NCI-H1048 (cell line): Measurements from ENCODE around the gene FBXL20.

Experiments used
- DNase-seq: peaks from one replicate; lab custom pipeline; 2025; lab: John Stamatoyannopoulos, UW

The FBXL20 gene

DNA sequence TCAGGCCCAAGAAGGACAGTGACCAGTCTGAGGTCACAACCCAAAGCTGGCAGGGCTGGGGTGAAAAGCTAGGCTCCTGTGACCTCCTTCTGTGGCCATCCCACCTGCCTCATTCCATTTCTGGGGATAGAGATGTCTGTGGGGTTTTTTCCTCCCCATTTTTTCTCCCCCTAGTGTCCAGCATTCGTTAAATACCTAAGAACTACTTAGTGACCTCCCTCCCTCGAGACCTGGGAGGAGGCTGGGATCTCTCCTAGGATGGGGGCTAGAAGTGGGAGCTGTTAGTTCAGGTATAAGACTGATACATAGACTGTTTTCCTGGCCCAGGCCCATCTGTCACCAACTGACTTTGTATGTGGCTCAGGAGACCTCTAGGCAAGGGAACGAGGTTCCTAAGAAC lies 155.2 kb downstream of the FBXL20 start:
- no peak for DNase-seq

DNA sequence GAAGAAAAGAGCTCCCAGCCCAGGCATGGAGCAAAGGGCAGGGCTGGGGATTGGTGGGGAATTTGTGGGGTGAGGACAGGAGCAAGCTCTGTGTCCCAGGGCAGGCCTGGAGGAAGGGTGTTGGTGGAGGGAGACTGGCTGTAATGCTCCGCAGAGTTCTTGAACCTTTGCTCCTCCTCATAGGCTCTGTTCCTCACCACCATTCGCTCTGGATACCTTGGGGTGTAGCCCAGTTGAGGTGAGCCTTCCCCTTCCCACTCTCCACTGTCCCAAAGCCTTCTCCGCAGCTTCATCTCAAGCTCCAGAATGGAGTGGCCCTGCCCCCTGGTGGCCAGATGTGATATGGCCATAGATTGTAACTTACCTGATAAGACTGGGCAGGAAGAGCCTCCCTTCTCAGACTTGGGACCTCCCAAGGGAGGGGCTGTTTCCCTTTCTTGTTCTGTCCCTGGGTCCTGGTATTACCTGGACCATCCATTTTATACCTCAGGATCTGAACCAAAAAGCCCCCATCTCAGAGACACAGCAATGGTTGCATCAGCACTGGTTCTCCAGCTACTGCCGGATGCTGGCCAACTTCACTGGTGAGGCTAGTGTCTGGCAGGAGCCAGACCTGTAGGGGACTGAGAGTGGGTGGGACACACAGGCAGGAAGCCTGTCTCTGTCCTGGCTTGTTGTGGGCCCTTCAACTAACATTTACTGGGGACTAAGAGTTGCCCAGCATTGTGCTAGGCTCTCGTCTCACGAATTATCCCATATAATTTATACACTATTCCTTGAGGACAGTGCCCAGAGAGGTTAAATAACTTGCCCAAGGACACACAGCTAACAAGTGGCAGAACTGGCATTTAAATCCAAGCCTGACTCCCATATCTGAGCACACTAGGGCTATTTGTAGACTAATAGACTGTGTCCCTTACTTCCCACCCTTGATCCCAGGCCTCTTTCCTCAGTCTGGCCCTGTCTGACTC lies 156.5 kb downstream of the FBXL20 start:
- peak; percentile 68 for DNase-seq

DNA sequence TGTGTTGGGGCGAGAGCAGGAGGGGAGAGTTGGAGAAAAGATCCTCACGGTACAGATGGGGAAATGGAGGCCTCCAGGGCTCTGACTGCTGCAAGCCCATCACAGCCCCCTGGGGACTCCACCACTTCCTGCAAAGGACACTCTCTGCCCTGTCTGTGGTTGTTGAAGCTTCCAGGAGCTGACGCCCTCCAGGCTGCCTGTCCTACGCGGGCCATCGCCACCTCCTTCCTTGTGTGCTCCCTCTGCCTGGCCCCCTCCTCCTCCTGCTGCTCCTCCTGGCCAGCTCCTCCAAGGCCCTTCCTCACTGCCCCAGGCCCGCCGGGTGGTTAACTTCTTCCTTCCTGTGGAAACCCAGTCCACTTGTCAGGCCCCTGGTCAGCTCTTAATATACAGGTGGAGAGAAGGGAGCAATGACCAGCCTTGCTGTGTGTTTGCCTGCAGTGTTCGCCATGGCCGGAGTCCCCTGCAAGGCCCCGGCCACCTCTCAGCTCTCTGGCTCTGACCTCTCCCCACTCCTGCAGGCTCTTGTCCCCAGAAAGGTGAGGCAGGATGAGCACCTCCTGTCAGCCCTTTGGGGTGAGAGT lies 157.3 kb downstream of the FBXL20 start:
- no peak for DNase-seq

DNA sequence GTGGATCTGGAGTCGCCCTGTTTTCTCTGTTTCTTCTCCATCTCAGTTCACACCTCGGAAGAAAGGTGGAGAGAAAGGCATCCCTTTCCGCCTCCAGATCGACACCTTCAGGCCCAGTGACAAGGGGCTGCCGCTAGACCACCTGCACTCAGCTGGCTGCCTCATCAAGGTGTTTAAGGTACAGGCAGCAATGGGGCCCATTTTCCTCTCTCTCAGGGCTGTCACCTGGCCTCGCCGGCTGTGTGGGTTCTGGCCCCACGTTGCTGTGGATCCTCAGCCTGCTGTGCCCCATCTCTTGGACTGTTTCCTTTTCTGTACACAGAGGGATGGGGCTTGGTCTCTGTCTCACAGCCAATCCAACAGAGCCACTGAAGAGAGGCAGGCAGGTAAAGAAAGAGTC lies 158.3 kb downstream of the FBXL20 start:
- no peak for DNase-seq

DNA sequence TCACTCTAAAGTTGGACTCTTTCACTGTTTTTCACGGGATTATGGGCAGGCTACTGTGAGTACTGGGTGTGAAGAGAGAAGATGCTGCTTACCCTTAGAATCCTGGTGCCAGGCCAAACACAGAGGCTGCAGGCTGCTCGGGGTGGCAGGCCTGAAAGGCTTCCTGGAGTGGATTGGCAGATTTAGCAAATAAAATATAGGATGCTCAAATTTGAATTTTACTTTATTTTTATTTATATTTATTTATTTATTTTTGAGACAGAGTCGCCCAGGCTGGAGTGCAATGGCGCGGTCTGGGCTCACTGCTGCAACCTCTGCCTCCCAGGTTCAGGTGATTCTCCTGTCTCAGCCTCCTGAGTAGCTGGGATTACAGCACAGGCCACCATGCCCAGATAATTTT lies 160.8 kb downstream of the FBXL20 start:
- no peak for DNase-seq

DNA sequence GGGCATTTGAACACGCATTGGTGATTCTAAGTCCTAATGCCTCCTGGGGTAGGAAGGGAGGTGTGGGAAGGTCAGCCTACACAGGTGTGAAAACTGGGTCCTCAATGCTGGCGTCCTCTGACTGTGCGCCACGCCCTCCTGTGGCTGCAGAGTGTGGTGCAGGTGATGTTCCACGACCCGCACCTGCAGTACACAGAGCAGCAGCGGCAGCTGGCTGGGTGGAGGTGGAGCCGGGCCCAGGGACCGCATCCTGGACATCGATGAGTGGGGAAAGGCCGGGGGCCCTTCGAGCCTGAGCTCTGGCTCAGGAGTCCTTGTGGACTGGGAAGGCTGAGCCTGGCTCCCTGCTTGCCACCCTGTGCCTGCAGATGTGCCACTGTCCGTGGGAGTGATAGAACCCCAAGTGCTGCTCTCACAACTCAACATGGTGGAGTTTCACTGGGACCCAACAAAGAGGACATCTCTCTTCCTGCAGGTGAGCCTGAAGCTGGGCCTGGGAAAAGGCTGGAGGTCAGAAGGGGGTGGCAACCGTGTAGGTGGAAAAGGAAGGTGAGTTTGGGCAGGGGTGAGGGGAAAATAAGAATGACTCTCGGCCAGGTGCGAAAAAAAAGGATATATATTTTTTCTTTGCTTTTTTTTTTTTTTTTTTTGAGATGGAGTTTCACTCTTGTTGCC lies 161.6 kb downstream of the FBXL20 start:
- DNase-seq, result no peak

DNA sequence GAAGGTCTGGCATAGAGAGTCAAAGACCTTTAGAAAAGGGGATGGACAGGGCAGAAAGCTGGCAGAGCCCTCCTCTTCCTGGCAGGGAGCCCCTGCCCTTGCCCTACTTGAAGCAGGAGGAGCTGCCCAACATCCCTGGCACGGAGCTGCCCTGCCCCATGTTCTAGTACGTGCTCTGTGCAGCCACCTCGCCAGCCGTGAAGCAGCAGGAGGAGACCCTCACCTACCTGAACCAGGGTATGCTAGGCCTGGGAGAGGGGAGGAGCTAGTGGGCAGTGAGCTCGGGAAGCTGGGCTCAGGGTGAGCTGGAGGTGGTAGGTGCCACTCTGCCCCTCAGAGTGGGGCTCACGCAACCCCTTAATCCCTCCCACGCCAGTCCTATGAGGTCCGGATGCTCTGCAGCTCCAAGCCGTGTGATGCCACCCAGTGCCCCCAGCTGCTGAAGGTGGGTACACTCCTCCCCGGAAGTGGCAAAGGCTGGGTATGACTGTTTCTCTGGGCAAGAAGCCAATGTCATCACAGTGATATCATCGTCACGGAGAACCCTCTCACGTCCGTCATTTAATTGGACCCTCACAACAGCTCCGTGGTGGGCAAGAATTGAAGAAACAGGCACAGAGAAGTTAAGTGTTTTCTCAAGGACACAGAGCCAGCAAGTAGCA lies 163.0 kb downstream of the FBXL20 start:
- no peak for DNase-seq

DNA sequence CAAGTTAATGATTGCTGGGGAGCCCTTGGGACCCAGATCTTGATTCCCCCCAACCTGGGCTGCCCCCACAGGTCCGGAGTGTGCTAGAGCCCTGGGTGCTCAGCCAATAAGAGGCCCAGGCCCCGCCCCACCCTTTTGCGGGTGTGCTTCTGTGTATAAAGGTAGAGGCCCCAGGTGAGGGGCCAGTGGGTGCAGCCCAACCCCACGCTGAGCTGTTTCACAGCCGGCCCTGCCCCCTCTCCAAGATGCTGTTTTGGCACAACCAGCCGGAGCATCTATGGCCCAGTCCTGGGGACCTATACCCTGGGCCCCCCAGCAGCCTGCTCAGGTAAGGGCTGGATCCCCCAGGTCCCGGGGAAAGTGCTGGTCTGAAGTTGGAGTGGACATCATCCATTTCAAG lies 163.8 kb downstream of the FBXL20 start:
- no peak for DNase-seq

DNA sequence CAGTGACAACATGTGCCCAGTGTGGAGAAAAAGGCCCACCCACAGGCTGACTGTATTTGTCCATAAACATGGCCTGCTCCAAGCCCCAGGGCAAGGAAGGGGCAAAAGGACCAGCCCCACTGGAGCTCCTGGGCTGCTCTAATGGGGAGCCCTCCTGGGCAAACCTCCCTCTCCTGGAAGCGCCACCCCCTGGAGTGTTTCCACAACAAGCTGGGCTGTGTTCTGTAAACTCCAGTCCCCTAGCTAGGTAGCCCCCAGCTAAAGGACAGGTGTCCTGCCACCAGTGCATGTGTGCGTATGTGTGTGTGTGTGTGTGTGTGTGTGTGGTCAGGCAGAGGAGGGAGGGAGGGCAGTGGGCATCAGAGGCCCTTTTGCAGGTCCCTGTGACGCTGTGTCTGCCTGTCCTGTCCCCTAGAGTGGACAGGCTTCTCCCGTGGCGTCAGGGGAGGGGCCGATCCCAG lies 164.4 kb downstream of the FBXL20 start:
- DNase-seq, result no peak

DNA sequence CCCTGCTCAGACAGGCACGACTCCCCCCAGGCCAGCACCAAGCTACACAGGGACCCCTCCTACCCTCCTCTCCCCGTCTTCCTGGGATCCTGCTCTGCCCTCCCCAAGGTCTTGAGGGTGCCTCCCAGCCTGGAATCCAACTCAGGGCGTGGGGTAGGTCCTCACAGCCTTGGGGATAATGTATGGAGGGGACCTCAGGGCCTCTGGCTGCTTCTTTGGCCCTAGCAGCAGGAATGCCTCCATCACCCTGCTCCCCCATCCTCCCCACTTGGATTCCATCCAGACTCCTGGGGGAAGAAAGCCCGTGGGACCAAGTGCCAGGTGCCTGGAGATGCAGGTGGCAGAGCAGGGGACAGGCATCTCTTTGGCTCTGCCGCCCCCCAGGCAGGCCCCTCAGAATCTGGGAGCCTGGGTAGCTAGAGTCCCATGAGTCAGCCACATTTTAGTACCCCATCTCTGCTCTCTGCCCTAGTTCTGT lies 164.9 kb downstream of the FBXL20 start:
- no peak for DNase-seq

DNA sequence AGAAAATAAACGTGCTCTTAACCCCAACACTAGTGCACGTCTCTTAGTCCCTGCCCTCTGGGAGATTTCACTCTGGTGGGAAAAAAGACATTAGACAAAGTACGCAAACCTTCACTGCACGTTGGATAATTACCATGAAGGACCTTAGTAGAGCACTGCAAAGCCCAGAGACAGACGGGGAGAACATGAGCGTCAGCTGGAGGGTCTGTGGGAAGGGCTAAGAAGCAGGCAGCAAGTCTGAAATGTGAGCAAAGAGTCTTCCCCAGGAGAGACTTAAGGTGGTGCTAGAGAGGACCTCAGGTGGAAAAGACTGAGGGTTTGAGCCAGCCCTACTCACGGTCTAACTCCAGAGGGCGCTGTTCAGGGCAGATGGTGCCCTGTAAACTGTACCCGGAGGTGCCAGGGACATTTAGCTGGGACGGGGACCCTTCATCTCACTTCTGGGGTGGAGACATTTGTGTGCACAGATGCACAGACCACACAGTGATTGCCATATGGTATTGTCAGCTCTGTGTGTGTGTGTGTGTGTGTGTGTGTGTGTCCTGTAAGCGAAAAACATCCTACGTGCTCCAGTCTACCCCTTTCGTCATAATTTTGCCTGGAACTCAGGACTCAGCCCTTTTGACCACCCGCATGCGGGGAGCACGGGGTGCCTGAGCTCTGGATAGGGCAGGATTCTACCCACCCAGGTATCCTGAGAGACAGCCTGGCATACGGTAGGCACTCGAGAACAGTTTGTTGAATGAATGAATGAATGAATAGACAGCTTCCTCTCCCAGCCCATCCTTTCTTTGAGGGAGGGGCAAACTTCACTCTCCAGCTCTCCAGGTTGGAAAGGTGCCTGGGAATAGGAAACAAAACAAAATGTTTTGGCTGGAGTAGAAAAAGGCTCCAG lies 165.6 kb downstream of the FBXL20 start:
- DNase-seq, result no peak

DNA sequence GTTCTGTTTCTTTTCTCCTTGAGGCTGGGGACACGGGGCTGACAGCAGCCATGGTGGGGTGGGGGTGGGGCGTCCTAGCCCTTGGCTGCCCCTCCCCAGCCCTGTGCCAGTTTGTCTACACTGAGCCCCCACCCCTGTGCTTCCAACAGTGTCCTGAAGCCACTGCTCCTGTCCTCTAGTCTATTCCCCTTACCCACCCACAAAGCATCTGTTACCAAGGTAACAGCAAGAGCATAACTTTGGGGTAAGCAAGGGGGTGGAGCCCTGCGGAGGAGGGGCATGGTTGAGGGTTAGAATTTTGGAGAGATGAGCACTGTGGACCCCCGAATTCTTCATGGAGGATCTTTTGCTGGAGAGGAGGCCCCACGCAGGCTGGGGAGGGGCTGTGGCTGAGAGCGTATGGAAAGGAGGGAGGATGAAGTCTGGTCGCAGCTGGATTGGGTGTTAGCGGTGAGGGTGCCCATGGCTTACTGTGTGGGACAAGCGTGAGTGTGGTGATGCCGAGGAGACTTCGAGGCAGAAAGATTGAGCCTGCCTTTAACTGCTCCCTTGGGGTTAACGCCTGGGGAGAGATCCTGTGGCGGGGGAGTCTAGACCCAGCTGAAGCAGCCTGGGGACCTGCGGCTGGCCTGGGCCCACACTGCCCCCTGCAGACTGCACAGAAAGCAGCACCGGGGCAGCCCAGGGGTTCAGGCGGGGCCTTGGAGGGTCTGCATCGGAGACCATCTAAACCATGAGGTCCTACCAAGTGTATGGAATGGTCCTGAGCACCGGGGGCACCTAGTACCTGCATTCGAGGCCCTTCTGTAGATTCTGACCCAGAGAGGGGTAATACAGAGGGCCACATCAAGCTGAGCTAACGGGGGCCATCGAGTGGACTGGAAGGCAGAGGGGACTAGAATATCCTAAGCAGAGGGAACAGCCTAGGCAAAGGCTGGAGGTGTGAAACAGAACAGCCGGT lies 169.6 kb downstream of the FBXL20 start:
- DNase-seq, result no peak

DNA sequence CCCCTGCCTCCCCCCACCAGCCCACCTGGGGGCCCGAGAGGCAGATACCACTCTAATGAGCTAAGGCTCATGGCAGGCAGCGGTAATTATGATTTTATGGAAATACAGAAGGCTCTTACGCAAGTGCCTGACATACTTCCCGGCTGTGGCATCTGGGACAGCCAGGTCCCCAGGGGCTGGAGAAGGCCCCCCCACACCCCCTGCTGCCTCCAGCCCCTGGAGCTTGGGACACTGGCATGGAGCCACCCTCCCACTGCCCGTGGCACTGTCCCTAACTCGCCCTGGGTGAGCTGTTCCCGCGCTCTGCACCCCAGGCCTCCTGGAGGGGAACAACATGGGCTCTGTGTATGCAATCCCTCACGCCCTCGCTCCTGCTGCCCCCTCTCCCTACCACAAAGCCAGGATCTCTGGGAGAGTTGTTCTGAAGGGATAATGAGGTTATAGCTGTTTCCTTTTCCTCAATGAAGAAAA lies 170.3 kb downstream of the FBXL20 start:
- no peak for DNase-seq

DNA sequence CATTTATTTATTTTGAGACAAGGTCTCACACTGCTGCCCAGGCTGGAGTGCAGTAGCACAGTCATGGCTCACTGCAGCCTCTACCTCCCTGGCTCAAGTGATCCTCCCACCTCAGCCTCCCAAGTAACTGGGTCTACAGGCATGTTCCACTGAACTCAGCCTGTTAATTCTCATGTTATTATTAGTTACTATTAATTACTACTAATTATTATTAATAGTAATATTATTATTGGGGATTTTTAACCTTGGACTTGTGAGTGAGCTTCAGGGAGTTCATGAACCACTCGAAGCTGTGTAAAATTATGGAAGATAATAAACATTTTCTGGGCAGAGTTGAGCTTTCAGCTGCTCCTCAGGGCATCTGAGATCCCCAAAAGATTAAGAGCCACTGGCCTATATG lies 171.1 kb downstream of the FBXL20 start:
- no peak for DNase-seq

DNA sequence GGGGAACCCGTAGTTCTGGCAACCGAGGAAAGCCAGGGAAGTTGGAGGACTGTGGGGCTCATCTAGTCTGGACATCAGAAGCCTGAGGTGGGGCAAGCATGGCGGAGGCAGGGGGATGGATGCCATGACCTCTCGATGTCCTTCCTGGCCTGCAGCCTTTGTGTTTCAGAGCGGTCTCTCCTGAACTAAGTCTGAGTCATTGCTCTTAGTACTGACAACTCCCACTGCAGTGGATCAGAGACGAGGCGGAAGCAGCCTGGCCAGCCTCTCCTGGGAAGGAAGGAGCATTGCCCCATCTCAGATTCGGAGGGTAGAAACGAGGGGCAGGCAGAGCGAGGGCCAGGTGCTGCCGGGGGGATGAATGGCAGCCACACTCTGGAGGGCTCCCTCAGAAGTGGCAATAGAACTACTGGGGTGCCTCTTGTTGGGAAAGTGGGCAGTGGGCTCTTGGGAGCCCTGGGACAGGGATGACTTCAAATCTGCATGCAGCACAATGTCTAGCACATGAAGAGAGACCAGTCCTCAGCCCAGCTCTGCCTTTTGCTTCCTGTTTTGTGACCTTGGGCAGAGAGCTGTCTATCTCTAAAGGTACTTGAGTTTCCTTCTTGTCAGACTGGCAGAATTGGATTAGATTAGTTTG lies 172.0 kb downstream of the FBXL20 start:
- no peak for DNase-seq

DNA sequence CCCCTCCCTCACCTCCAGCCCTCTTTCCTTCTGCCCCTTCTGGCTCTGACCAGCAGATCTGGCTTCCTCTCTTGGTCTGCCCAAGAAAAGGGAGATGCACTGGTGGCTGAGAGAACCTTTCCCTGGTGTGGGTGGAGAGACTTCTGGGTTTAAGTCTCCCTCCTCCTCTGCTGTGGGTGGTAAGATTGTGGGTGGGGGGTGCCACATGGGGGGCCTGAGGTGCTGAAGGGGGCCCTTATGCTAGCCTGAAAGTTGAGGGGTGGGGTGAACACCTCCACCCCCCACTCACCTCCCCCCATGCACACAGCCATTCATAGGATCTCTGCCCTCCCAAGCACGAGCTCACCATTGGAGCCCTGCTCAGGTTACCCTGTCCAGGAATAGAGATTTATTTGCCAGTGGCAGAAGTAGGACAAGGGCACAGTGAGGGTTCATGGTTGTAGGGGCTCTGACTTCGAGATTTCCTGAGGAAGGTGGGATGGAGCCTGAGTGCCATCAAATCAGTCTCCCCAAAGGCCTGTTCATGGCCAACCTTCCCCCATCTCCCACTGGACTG lies 174.0 kb downstream of the FBXL20 start:
- no peak for DNase-seq

DNA sequence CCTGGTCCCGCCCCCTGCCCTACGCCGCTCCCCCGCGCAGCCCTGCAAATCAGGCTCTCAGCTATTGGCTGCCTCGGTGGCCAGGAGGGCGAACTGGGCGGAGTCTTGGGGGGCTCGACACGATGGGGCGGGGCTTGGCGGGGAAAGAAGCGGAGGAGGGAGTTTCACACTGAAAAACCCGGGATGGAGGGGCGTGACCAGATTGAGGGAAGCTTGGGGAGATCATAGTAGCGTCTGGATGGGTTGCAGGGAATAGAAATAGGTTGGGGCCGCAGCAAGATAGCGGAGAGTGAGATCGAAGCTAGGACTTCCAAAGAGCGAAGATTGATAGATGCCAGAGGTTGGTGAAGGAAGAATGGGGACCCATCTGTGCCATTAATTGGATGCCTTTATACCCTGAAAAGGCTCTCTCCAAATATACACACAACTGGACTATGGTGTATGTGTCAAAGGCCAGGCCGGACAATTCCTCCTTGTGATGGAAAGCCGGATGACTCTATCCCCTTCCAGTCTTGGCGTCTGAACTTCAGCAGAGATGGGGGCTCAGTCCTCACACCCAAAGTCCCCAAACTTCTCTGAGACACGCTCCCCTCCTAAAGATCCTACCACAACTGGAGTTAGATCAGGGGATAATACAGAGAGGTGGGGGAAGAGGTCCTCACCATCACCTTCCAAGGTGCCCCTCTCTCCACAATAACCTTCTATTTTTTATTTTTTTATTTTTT lies 175.3 kb downstream of the FBXL20 start:
- DNase-seq, result peak; percentile 85

DNA sequence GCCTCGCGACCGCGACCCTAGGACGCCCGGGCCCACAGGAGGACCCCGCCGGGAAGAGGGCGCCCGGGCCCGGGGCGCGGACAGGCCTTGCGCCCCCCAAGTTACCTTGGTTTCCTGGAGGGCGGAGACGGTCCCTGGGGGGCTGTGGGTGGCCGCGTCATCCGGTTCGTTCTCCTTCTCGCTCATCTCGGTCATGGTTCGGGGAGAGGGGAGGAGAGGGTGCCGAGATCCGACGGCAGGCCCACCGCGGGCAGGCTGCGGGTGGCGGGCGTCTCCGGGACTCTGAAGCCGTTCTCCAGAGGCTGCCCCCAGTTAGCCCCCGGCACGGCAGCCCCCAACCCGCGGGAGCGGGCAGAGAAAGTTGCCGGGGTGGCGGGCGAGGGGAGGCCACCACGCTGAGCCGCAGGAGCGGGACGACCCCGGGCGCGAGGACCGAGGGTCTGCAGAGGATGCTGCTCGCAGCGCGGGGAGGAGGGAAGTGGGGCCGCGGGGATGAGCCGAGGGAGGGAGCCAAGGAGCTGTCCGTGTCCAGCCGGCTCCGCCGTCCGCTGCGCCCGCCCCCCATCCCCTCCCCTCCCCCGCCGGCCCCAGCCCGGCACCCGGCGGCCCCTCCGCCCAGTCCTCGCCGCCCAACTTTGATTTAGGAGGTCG lies 176.0 kb downstream of the FBXL20 start, which contains the start of gene STAC2:
STAC2 (minus strand) TSS at position 638 of the 651 bp plus-strand sequence; CDS start at position 195, 443 bp downstream.
- no peak for DNase-seq
